Endothelial cell of umbilical vein (primary cell): Measurements from ENCODE around the gene TMEM176A. TPM values are rescaled to one million over a fixed set of nuclear protein-coding genes. Genes with fewer than 3 reads are reported as not detected.

Source experiments
- BruUV-seq: library from RNA; stranded (reverse); fragments of 400-500 nt; replicated peaks from 2 replicates; lab custom pipeline; 2021; lab: Mats Ljungman, UMichigan
- CTCF ChIA-PET: fragments of 300-600, 350-600 bp; sonication (Branson Sonifier 250); formaldehyde crosslinking; loops from one replicate; lab custom pipeline; 2021; ENCODE audit warnings: antibody characterized with exemption, inconsistent platforms; lab: Charles Lee
- POLR2A ChIA-PET: fragments of 300-600, 350-600 bp; sonication (Branson Sonifier 250); formaldehyde crosslinking; loops from one replicate; lab custom pipeline; 2021; ENCODE audit warnings: antibody characterized with exemption, inconsistent platforms; lab: Charles Lee
- DNase-seq: peaks from one replicate; pipeline ENCODE4 v3.0.0-alpha.2; 2011; ENCODE audit warnings: low read depth, low spot score
- FAIRE-seq: peaks from 2 replicates; lab custom pipeline; 2011; peaks lifted over from hg19 to GRCh38; lab: Jason Lieb, UNC
- H2AFZ ChIP-seq: 2 replicates; pipeline ENCODE4 v1.6.0; 2012; ENCODE audit warnings: low read depth, low read length, control low read depth, inconsistent platforms
- H3K27ac ChIP-seq: 2 replicates; pipeline ENCODE4 v1.5.1; 2011; ENCODE audit warnings: low read depth, mild to moderate bottlenecking, control low read depth, low read length, moderate library complexity; ENCODE audit not compliant: insufficient read depth
- H3K27me3 ChIP-seq, 2 experiments: 2 replicates each; pipeline versions ENCODE4 v1.6.0 to v1.6.1; 2011; ENCODE audit warnings: low read length in 2 of 2, mixed read lengths in 1 of 2; ENCODE audit not compliant: control insufficient read depth in 2 of 2, insufficient read depth in 2 of 2
- H3K36me3 ChIP-seq, 2 experiments: 2 replicates in 1 of 2; 3 replicates in 1 of 2; pipeline ENCODE4 v1.5.1; 2011; ENCODE audit warnings: low read length in 2 of 2, mild to moderate bottlenecking in 1 of 2, moderate library complexity in 1 of 2; ENCODE audit not compliant: control insufficient read depth in 2 of 2, insufficient read depth in 2 of 2; ENCODE audit errors: extremely low read depth in 1 of 2
- H3K4me1 ChIP-seq: 3 replicates; pipeline ENCODE4 v1.5.1; 2011; ENCODE audit warnings: mild to moderate bottlenecking, low read length; ENCODE audit not compliant: control insufficient read depth, insufficient read depth; ENCODE audit errors: extremely low read depth
- H3K4me2 ChIP-seq: 2 replicates; pipeline ENCODE4 v1.6.1; 2011; ENCODE audit warnings: low read length, control low read depth, mixed read lengths; ENCODE audit not compliant: insufficient read depth
- H3K4me3 ChIP-seq, 3 experiments: fragments of 200-600 bp in 1 of 3; sonication (generic), shearing (Covaris generic) in 1 of 3; replicated peaks in 1 of 3; 2 replicates each; pipeline ENCODE4 v1.5.1; 2011 to 2016; ENCODE audit warnings: control low read depth in 3 of 3, low read length in 3 of 3, mild to moderate bottlenecking in 2 of 3, inconsistent platforms in 1 of 3, low read depth in 1 of 3, moderate library complexity in 1 of 3; ENCODE audit not compliant: insufficient read depth in 1 of 3
- H3K79me2 ChIP-seq: 2 replicates; pipeline ENCODE4 v1.6.0; 2012; ENCODE audit warnings: low read length, inconsistent platforms; ENCODE audit not compliant: control insufficient read depth, insufficient read depth
- H3K9ac ChIP-seq: replicated peaks from 2 replicates; pipeline ENCODE3; 2011; ENCODE audit warnings: low read length, control low read depth; ENCODE audit not compliant: insufficient read depth; ENCODE audit errors: extremely low read depth
- H3K9me1 ChIP-seq: replicated peaks from 3 replicates; pipeline ENCODE4 v1.6.0; 2011; ENCODE audit warnings: mild to moderate bottlenecking, low read length; ENCODE audit not compliant: control insufficient read depth, insufficient read depth; ENCODE audit errors: extremely low read depth
- H3K9me3 ChIP-seq: replicated peaks from 2 replicates; pipeline ENCODE4 v1.5.1; 2012; ENCODE audit warnings: low read length, inconsistent platforms; ENCODE audit not compliant: control insufficient read depth, insufficient read depth
- H4K20me1 ChIP-seq: replicated peaks from 2 replicates; pipeline ENCODE3; 2011; ENCODE audit warnings: mild to moderate bottlenecking, low read length; ENCODE audit not compliant: control insufficient read depth, insufficient read depth; ENCODE audit errors: extremely low read depth
- EZH2 ChIP-seq: IDR thresholded peaks from 2 replicates; pipeline ENCODE4 v1.6.1; 2012; ENCODE audit warnings: borderline replicate concordance, low read depth, mild to moderate bottlenecking, moderate library complexity, low read length, inconsistent platforms; ENCODE audit not compliant: severe bottlenecking
- FOS ChIP-seq: IDR thresholded peaks from 2 replicates; pipeline ENCODE4 v1.6.1; 2011; ENCODE audit warnings: mild to moderate bottlenecking, low read length, moderate library complexity, borderline replicate concordance; ENCODE audit not compliant: insufficient read depth
- GATA2 ChIP-seq: IDR thresholded peaks from 2 replicates; pipeline ENCODE4 v1.7.0; 2011; ENCODE audit warnings: low read depth, mild to moderate bottlenecking, moderate library complexity, mixed read lengths, low read length; ENCODE audit not compliant: insufficient read length, insufficient read depth
- JUN ChIP-seq: IDR thresholded peaks from 2 replicates; pipeline ENCODE4 v1.6.1; 2011; ENCODE audit warnings: borderline replicate concordance, low read depth; ENCODE audit not compliant: insufficient read length, insufficient read depth
- MYC ChIP-seq: IDR thresholded peaks from one replicate; pipeline ENCODE4 v1.6.1; 2011; ENCODE audit warnings: mild to moderate bottlenecking, low read depth, low read length
- POLR2A ChIP-seq: IDR thresholded peaks from 2 replicates; pipeline ENCODE4 v1.6.1; 2012; ENCODE audit warnings: low read depth, mild to moderate bottlenecking, control low read depth, low read length
- POLR2AphosphoS5 ChIP-seq: IDR thresholded peaks from 2 replicates; pipeline ENCODE4 v1.6.1; 2012; ENCODE audit warnings: low read depth, mild to moderate bottlenecking, control low read depth, low read length, moderate library complexity; ENCODE audit not compliant: insufficient read depth
- dilution Hi-C: fragments of 300-500 bp; cut with MboI; formaldehyde crosslinking; loops from one replicate; pipeline ENCODE4 v1.15.0; 2019; ENCODE audit warnings: low sequenced_read_pairs; ENCODE audit not compliant: extremely low pct_ligation_motif_present
- intact Hi-C: fragments of 100-400 bp; cut with micrococcal nuclease; formaldehyde crosslinking; loops from one replicate; pipeline ENCODE4 v1.10.0; 2022
- polyA plus RNA-seq, 4 experiments: library from polyadenylated mRNA; depleted of rRNA in 3 of 4; stranded (reverse) in 3 of 4; unstranded in 1 of 4; fragments of >200 nt; gene quantifications; 2 replicates each; pipeline versions ENCODE4 v1.2.1 to v1.2.3, GENCODE V29; 2011 to 2012; ENCODE audit warnings: missing spikeins in 1 of 4
- total RNA-seq: library from RNA; stranded (reverse); gene quantifications from 2 replicates; pipeline ENCODE4 v1.2.3, GENCODE V29; 2021
- TF ChIP-seq, protein P1 (sequence below), 2 donors: IDR thresholded peaks; 1 replicate in 1 of 2; 2 replicates in 1 of 2; pipeline ENCODE4 v1.5.1; 2011; ENCODE audit warnings: low read length in 2 of 2, mild to moderate bottlenecking in 2 of 2, moderate library complexity in 2 of 2, control low read depth in 1 of 2, inconsistent platforms in 1 of 2, low read depth in 1 of 2; ENCODE audit not compliant: insufficient read depth in 1 of 2; ENCODE audit errors: extremely low read depth in 1 of 2
- TF ChIP-seq, protein P2 (sequence below): IDR thresholded peaks from 2 replicates; pipeline ENCODE4 v1.6.1; 2011; ENCODE audit not compliant: insufficient read depth, insufficient read length

TMEM176A gene
- total and polyA plus RNA-seq, 2 donors (not counting 3 experiments of a cell fraction or from before 2014, with no cell fraction given): not detected

DNA sequence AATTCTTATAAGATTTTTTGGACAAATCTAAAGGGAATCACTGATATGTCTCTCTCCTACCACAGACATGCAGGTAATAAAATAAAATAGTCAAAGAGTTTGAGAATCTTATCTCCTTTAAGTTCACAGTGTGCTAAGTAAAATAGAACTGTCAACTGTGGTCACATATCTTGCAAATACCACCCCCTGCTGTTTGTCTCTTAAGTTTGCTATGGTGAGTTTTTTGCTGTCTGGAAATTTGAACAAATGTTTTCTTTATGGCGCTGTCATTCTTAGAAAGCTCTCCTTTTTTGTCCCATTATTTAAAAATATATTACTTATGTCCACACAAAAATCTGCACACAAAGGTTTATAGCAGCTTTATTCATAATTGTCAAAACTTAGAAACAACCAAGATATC, 43.7 kb upstream of the TMEM176A start:
- DNase-seq: peak; percentile 81
- CTCF ChIA-PET: interaction anchor here (0.7 to 5.1 kb wide), 3 partner anchors 71 to 403 kb away, joined by 3 to 120 read pairs (median 4); partner anchors contain the start of genes GIMAP2 and GIMAP8
- Histone ChIP-seq H3K27ac (no peak overlapping the region), H3K4me1 (peaks cover 22% of the 10 kb centered on the region), H2AFZ (no peak overlapping the region), H3K4me3 (no peak overlapping the region), H3K4me2 (no peak overlapping the region), H3K9me1 (no peaks in the 10 kb centered on the region), H3K36me3 (no peaks in the 10 kb centered on the region), H4K20me1 (no peaks in the 10 kb centered on the region), H3K79me2 (no peaks in the 10 kb centered on the region), H3K9me3 (no peaks in the 10 kb centered on the region), H3K9ac (no peak overlapping the region), H3K27me3 (no peaks in the 10 kb centered on the region)
- TF ChIP-seq MYC (no peak), POLR2A (no peak), JUN (no peak)
- TF ChIP-seq, protein P1, sequence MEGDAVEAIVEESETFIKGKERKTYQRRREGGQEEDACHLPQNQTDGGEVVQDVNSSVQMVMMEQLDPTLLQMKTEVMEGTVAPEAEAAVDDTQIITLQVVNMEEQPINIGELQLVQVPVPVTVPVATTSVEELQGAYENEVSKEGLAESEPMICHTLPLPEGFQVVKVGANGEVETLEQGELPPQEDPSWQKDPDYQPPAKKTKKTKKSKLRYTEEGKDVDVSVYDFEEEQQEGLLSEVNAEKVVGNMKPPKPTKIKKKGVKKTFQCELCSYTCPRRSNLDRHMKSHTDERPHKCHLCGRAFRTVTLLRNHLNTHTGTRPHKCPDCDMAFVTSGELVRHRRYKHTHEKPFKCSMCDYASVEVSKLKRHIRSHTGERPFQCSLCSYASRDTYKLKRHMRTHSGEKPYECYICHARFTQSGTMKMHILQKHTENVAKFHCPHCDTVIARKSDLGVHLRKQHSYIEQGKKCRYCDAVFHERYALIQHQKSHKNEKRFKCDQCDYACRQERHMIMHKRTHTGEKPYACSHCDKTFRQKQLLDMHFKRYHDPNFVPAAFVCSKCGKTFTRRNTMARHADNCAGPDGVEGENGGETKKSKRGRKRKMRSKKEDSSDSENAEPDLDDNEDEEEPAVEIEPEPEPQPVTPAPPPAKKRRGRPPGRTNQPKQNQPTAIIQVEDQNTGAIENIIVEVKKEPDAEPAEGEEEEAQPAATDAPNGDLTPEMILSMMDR (IDR thresholded peaks at IDR 0.05; ENCODE audit: extremely low read depth in 1 of 2, insufficient read depth in 1 of 2, low read depth in 1 of 2, low read length in 2 of 2): peak; percentile 32 to 38
- TF ChIP-seq, protein P2, sequence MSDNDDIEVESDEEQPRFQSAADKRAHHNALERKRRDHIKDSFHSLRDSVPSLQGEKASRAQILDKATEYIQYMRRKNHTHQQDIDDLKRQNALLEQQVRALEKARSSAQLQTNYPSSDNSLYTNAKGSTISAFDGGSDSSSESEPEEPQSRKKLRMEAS: no peak
- peak; percentile 71 for FAIRE-seq
- dilution Hi-C loops: no loop called here
- POLR2A ChIA-PET: no interaction called here
- intact Hi-C loops: loop anchor here (1.0 to 10.0 kb wide), 2 partner anchors 309 to 472 kb away; no protein-coding TSS in a partner anchor
- BruUV-seq: no TSS peak

DNA sequence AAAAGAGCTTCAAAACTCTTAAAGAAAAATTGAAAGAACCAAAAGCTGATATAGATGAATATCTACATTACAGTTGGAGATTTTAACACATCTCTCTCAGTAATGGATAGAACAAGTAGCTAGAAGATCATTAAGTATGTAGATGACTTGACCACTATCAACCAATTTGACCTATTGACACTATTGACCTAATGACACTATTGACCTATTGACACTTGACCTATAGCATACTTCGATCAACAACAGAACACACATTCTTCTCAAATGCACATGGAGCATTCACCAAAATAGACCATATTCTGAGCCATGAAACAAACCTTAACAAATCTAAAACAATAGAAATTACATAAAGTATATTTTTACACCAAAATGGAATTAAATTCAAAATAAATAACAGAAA, 41.1 kb upstream of the TMEM176A start:
- no peaks in the 10 kb centered on the region for H3K79me2 ChIP-seq
- no peaks in the 10 kb centered on the region for H3K9me1 ChIP-seq
- no peak overlapping the region for H2AFZ ChIP-seq
- no peaks in the 10 kb centered on the region for H3K36me3 ChIP-seq
- dilution Hi-C loops (no loop called here), intact Hi-C loops (loop anchor here (10.0 kb wide), 1 partner anchor 475 kb away; no protein-coding TSS in a partner anchor)
- no peaks in the 10 kb centered on the region for H3K27me3 ChIP-seq
- no peak overlapping the region for H3K9ac ChIP-seq
- ChIA-PET CTCF (interaction anchor here (2.2 kb wide), 1 partner anchor 311 kb away, joined by 15 read pairs; no protein-coding TSS in a partner anchor), POLR2A (no interaction called here)
- peaks cover 19% of the 10 kb centered on the region for H3K4me1 ChIP-seq
- H3K9me3 ChIP-seq: no peaks in the 10 kb centered on the region
- TF ChIP-seq EZH2 (no peak), MYC (no peak), JUN (no peak), POLR2A (no peak), FOS (no peak), GATA2 (no peak), POLR2AphosphoS5 (no peak)
- TF ChIP-seq, protein P1 (IDR thresholded peaks at IDR 0.05; ENCODE audit: extremely low read depth in 1 of 2, insufficient read depth in 1 of 2, low read depth in 1 of 2, low read length in 2 of 2): no peak
- TF ChIP-seq, protein P2: no peak
- H4K20me1 ChIP-seq: no peaks in the 10 kb centered on the region
- H3K4me3 ChIP-seq: no peak overlapping the region
- no peak overlapping the region for H3K4me2 ChIP-seq
- BruUV-seq: no TSS peak
- DNase-seq: no peak
- FAIRE-seq: no peak
- H3K27ac ChIP-seq: no peak overlapping the region
